ENCODE results near the gene GLI1.

GLI1 gene

DNA sequence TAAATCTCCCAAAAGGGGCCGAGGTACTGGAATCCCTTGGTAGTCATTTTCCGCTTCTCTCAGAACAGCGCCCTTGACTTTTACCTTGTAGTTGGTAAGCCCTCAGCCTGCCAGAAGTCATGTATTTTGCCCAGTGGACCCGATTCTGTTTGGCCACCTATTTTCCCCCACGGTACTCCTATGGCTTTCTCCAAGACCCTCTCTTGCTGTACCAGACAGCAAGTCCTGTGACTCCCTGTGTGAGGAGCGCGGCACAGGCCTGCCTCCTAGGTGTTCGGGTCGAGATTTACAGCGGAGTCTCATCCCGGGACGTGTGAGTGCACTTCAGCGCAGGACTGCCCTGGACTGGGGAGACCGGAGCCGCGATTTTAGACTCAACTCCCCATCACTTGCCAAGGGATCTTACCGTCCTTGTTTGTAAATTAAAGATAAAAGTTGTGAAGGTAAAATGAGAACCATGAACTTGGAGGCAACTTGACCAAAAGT, 62.0 kb downstream of the GLI1 start:
- DNase-seq = peak; percentile 21

Measured in activated naive CD4-positive, alpha-beta T cell treated with Interleukin-2 at 50 U/mL for 16 hours (primary cell).